ENCODE data around the gene TM4SF4. TPM values are rescaled to one million over a fixed set of nuclear protein-coding genes. Genes with fewer than 3 reads are reported as not detected.

The TM4SF4 gene
- total and polyA plus RNA-seq, 7 donors: 0.92 to 17.1 (median 5.0) TPM; not detected in 1

GRCh38 chr3:149448331-149448831 is 26.1 kb upstream of the TM4SF4 start:
- Histone ChIP-seq H3K9me3 (peaks cover 0 to 4% (median 0%) of the 10 kb centered on the region in 4 donors), H3K27ac (no peak overlapping the region), H3K27me3 (no peaks in the 10 kb centered on the region), H3K4me1 (no peaks in the 10 kb centered on the region), H3K4me3 (no peak overlapping the region), H3K36me3 (no peaks in the 10 kb centered on the region)
- intact Hi-C loops (cut with DNase I): no loop called here
- no peak for DNase-seq
- 38 to 47% methylated on average over 3 of the region's 3 CpGs for WGBS, 2 donors
- no peak for TF ChIP-seq POLR2AphosphoS5 (IDR thresholded peaks at IDR 0.05)
- no peak for TF ChIP-seq CTCF (IDR thresholded peaks at IDR 0.05)
- TF ChIP-seq POLR2A (IDR thresholded peaks at IDR 0.05): no peak
- no peak for TF ChIP-seq EP300 (IDR thresholded peaks at IDR 0.05)

GRCh38 chr3:149449182-149449581 is 25.3 kb upstream of the TM4SF4 start:
- Histone ChIP-seq H3K36me3 (no peaks in the 10 kb centered on the region), H3K4me1 (no peaks in the 10 kb centered on the region), H3K27me3 (no peaks in the 10 kb centered on the region), H3K27ac (no peak overlapping the region), H3K4me3 (no peak overlapping the region), H3K9me3 (peaks cover 0 to 4% (median 0%) of the 10 kb centered on the region in 4 donors)
- intact Hi-C loops (cut with DNase I): no loop called here
- WGBS, 2 donors: 55% methylated on average over 3 of the region's 3 CpGs
- TF ChIP-seq EP300 (IDR thresholded peaks at IDR 0.05) (no peak), POLR2AphosphoS5 (IDR thresholded peaks at IDR 0.05) (no peak), CTCF (IDR thresholded peaks at IDR 0.05) (no peak), POLR2A (IDR thresholded peaks at IDR 0.05) (no peak)
- DNase-seq: no peak

- H3K9me3 ChIP-seq: peaks cover 0 to 4% (median 0%) of the 10 kb centered on the region in 4 donors
- 77 to 86% methylated on average over 4 of the region's 4 CpGs for WGBS, 2 donors
- H3K4me1 ChIP-seq: no peaks in the 10 kb centered on the region
- H3K4me3 ChIP-seq: no peak overlapping the region
- intact Hi-C loops (cut with DNase I): no loop called here
- no peak for TF ChIP-seq EP300 (IDR thresholded peaks at IDR 0.05)
- TF ChIP-seq CTCF (IDR thresholded peaks at IDR 0.05): no peak
- TF ChIP-seq POLR2A (IDR thresholded peaks at IDR 0.05): no peak
- no peak for TF ChIP-seq POLR2AphosphoS5 (IDR thresholded peaks at IDR 0.05)
- no peak for DNase-seq
- no peaks in the 10 kb centered on the region for H3K27me3 ChIP-seq
- H3K27ac ChIP-seq: no peak overlapping the region
- no peaks in the 10 kb centered on the region for H3K36me3 ChIP-seq
These were observed 24.7 kb upstream of the TM4SF4 start for GRCh38 chr3:149449799-149450198.

- Histone ChIP-seq H3K4me3 (no peak overlapping the region), H3K4me1 (no peaks in the 10 kb centered on the region), H3K27ac (no peak overlapping the region), H3K9me3 (peaks cover 0 to 4% (median 0%) of the 10 kb centered on the region in 4 donors), H3K36me3 (no peaks in the 10 kb centered on the region), H3K27me3 (no peaks in the 10 kb centered on the region)
- no peak for TF ChIP-seq POLR2A (IDR thresholded peaks at IDR 0.05)
- no peak for TF ChIP-seq CTCF (IDR thresholded peaks at IDR 0.05)
- no peak for TF ChIP-seq POLR2AphosphoS5 (IDR thresholded peaks at IDR 0.05)
- no peak for TF ChIP-seq EP300 (IDR thresholded peaks at IDR 0.05)
- intact Hi-C loops (cut with DNase I): no loop called here
- 84 to 91% methylated on average over 2 of the region's 2 CpGs for WGBS, 2 donors
- DNase-seq: no peak
These were observed 24.2 kb upstream of the TM4SF4 start for GRCh38 chr3:149450281-149450680.

DNA sequence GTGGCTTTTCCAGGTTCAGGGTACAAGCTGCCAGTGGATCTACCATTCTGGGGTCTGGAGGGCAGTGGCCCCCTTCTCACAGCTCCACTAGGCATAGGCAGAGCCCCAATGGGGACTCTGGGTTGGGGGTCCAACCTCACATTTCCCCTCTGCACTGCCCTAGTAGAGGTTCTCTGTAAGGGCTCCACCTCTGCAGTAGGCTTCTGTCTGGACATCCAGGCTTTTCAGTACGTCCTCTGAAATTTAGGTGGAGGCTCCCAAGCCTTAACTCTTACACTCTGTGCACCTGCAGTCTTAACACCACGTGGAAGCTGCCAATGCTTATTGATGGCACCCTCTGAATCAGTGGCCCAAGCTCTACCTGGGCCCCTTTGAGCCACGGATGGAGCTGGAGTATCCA is 22.5 kb upstream of the TM4SF4 start:
- intact Hi-C loops (cut with DNase I): no loop called here
- Histone ChIP-seq H3K4me1 (no peaks in the 10 kb centered on the region), H3K27me3 (no peaks in the 10 kb centered on the region), H3K4me3 (no peak overlapping the region), H3K9me3 (peaks cover 0 to 4% (median 0%) of the 10 kb centered on the region in 4 donors), H3K36me3 (no peaks in the 10 kb centered on the region), H3K27ac (no peak overlapping the region)
- no peak for DNase-seq
- TF ChIP-seq POLR2A (IDR thresholded peaks at IDR 0.05) (no peak), CTCF (IDR thresholded peaks at IDR 0.05) (no peak), POLR2AphosphoS5 (IDR thresholded peaks at IDR 0.05) (no peak), EP300 (IDR thresholded peaks at IDR 0.05) (no peak)
- WGBS, 2 donors: 79 to 81% methylated on average over 3 of the region's 3 CpGs

Data from sigmoid colon (tissue), 7 donors.